Cardiac muscle cell (in vitro differentiated cells and primary cell): ENCODE measurements around the gene NOVA2. TPM values are rescaled to one million over a fixed set of nuclear protein-coding genes. Genes with fewer than 3 reads are reported as not detected.

Source experiments
- DNase-seq, 2 donors: peaks; one replicate each; pipeline versions ENCODE4 v3.0.0 to v3.0.0-alpha.2; 2010 to 2017; ENCODE audit warnings: low read depth in 1 of 2, low spot score in 1 of 2
- H3K27ac ChIP-seq: fragments of 200-600 bp; sonication (generic); 2 replicates; pipeline ENCODE4 v1.5.1; 2016
- H3K27me3 ChIP-seq: fragments of 200-600 bp; sonication (generic); 2 replicates; pipeline ENCODE4 v1.6.0; 2016; ENCODE audit warnings: control low read depth
- H3K36me3 ChIP-seq: fragments of 200-600 bp; sonication (generic); 2 replicates; pipeline ENCODE4 v1.5.1; 2016; ENCODE audit warnings: control low read depth
- H3K4me1 ChIP-seq: fragments of 200-600 bp; sonication (generic); 2 replicates; pipeline ENCODE4 v1.8.1; 2017; ENCODE audit warnings: low read depth, mild to moderate bottlenecking, mixed run types
- H3K4me3 ChIP-seq: fragments of 200-600 bp; sonication (generic); 2 replicates; pipeline ENCODE4 v1.5.1; 2016; ENCODE audit warnings: mild to moderate bottlenecking
- H3K9me3 ChIP-seq: fragments of 200-600 bp; sonication (generic); 2 replicates; pipeline ENCODE4 v1.5.1; 2017; ENCODE audit warnings: low read depth, mild to moderate bottlenecking, control low read depth
- CTCF ChIP-seq: IDR thresholded peaks from 2 replicates; pipeline ENCODE4 v1.5.1; 2012; ENCODE audit warnings: low read depth, mild to moderate bottlenecking, low read length
- polyA plus RNA-seq: library from polyadenylated mRNA; unstranded; fragments of >200 nt; fragmentation: Nextera tagmentation; extraction: Ambion mirVana; gene quantifications from 2 replicates; pipeline ENCODE4 v1.2.1, GENCODE V29; 2016
- total RNA-seq: library from RNA; depleted of rRNA; stranded (reverse); fragments of >200 nt; gene quantifications from 2 replicates; pipeline ENCODE4 v1.2.3, GENCODE V29; 2016

NOVA2 gene
- total and polyA plus RNA-seq, 2 experiments from 2014 or later: 0.17 to 0.71 TPM

GRCh38 chr19:46016426-46017094 lies 42.9 kb upstream of the NOVA2 start:
- peak; percentile 83 to 92 for DNase-seq
- Histone ChIP-seq H3K4me3 (peak overlapping the region; percentile 50), H3K4me1 (no peaks in the 10 kb centered on the region), H3K36me3 (no peaks in the 10 kb centered on the region), H3K27me3 (peaks cover 36% of the 10 kb centered on the region), H3K9me3 (no peaks in the 10 kb centered on the region), H3K27ac (no peak overlapping the region)
- TF ChIP-seq CTCF: peak; percentile 72

DNA sequence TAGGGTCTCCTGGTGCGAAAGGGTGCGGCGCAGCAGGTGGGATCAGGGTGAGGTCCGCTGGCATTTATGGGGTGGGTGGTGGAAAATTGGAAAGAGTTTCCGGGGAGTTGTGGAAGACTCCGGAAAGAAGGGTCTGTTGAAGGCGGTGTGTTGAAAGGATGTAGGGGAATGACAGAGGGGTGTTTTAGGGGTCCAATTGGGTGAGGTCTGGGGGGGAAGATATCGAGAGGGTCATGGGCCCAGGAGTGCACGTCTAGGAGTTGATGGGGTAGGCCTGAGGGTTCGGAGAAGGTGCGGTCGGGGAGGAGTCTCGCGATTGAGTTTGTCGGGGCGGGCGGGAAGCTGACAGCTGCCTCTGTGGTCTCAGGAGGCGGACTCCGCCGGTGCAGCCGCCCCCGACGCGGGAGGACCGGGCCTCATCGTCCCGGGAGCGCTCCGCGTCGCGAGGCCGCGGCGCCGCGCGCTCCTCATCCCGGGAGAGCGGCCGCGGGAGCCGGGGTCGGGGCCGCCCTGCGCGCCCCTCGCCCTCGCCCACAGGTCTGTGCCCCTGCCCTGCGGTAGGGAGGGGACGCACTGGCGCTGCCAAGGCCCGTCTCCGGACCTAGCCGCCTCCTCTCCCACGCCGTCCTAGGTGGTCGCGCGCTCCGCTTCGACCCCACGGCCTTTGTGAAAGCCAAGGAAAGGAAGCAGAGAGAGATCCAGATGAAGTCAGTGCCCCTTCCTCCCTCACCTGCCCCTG lies 42.2 kb upstream of the NOVA2 start:
- no peak for TF ChIP-seq CTCF
- DNase-seq: peak in 1 of 2 donors; percentile 28
- H3K27ac ChIP-seq: no peak overlapping the region
- no peaks in the 10 kb centered on the region for H3K9me3 ChIP-seq
- H3K36me3 ChIP-seq: no peaks in the 10 kb centered on the region
- H3K4me1 ChIP-seq: no peaks in the 10 kb centered on the region
- H3K4me3 ChIP-seq: peak overlapping the region; percentile 50
- H3K27me3 ChIP-seq: peaks cover 36% of the 10 kb centered on the region

DNA sequence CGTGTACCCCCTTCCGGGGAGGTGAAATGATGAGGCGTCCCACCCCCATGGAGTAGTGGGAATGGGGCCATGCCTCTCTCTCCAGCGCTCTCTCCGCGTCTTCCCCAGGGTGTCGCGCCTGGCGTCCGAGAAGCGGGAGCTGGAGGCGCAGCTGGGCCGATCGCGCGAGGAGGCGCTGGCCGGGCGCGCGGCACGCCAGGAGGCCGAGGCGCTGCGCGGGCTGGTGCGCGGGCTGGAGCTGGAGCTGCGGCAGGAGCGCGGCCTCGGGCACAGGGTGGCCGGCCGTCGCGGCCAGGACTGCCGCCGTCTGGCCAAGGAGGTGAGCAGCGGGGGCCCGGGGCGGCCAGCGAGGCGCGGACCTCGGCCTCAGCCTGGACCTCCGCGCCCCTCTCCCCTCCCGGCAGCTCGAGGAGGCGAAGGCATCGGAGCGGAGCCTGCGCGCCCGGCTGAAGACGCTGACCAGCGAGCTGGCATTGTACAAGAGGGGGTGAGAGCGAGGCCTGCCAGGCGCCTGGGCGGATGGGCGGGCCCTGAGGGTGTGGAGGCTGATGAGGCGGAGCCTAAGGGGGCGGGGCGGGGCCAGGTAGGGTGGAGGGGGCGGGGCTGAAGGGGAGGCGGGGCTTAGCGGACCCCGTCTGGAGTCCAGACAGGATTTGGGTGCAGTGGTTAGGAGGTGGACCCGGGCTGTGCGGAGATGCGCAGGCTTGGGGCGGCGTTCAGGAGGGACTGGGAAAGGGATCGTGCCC lies 41.4 kb upstream of the NOVA2 start:
- Histone ChIP-seq H3K36me3 (no peaks in the 10 kb centered on the region), H3K27me3 (peaks cover 36% of the 10 kb centered on the region), H3K27ac (no peak overlapping the region), H3K4me1 (no peaks in the 10 kb centered on the region), H3K9me3 (no peaks in the 10 kb centered on the region), H3K4me3 (peak overlapping the region; percentile 23)
- no peak for TF ChIP-seq CTCF
- peak; percentile 46 to 77 for DNase-seq

- Histone ChIP-seq H3K9me3 (no peaks in the 10 kb centered on the region), H3K4me3 (peak overlapping the region; percentile 23), H3K36me3 (no peaks in the 10 kb centered on the region), H3K27ac (no peak overlapping the region), H3K27me3 (peaks cover 36% of the 10 kb centered on the region), H3K4me1 (no peaks in the 10 kb centered on the region)
- no peak for TF ChIP-seq CTCF
- DNase-seq: no peak
Measured at GRCh38 chr19:46014534-46014933, 40.9 kb upstream of the NOVA2 start.

DNA sequence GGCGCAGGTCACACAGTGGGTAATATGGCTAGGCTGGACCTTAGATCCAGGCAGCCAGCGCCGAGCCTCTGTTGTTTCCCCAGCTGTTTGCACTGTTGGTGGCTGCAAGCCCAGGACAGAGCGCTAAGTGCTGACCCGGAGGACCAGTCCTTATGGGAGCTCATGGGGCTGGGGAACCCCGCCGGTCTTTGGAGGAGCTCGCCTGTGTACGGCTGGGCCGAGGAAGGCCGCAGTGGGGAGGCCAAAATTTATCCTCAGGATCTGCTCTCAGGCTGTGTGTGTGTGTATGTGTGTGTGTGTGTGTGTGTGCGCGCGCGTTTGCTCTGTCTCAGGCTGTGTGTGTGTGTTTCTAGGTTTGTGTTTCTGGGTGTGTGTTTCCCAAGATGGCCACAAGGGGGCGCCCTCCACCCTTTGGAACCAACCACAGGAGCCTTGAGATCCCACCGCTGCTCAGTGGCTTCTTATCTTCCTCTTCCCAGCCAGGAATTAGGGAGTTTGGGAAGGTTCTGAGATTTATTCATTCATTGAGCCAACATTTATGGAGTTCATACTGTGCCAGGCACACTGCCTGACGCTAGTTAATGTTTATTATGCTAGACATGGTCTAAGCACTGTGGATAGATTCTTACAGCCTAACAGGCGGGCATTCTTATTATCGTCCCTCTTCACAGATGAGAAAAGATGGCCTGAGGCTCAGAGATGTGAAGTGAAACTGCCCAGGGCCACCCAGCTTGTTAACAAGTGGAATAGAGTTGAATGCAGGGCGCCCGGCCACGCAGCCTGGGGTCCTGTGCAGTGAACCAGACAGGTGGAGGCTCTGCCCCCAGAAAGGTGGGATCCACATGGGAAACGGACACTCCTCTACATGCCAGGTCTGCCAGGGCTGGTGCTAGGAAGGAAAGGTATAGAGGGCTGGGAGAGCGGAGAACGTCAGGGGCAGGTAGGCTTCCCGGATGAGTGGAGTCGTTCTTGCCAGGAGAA lies 36.2 kb upstream of the NOVA2 start:
- peak; percentile 87 for TF ChIP-seq CTCF
- H3K36me3 ChIP-seq: no peaks in the 10 kb centered on the region
- DNase-seq: peak; percentile 71 to 83
- no peak overlapping the region for H3K27ac ChIP-seq
- no peaks in the 10 kb centered on the region for H3K4me1 ChIP-seq
- peaks cover 17% of the 10 kb centered on the region for H3K27me3 ChIP-seq
- H3K4me3 ChIP-seq: no peak overlapping the region
- H3K9me3 ChIP-seq: no peaks in the 10 kb centered on the region
